Prostate gland (tissue), 2 donors: ENCODE results near the gene ME3.

Source experiments
- POLR2AphosphoS5 ChIP-seq: sonication (generic); formaldehyde crosslinking; IDR thresholded peaks from one replicate; pipeline ENCODE4 v1.6.1; 2017; ENCODE audit warnings: antibody characterized with exemption
- TF ChIP-seq, protein P1 (sequence below), 4 experiments: fragments of 200-600 bp in 2 of 4; fragments of 450-650 bp in 2 of 4; sonication (generic) in 2 of 4; IDR thresholded peaks; 1 replicate in 3 of 4; 2 replicates in 1 of 4; pipeline ENCODE4 v1.5.1; 2016 to 2019; ENCODE audit warnings: antibody characterized with exemption in 4 of 4, mild to moderate bottlenecking in 2 of 4, moderate library complexity in 2 of 4

DNA sequence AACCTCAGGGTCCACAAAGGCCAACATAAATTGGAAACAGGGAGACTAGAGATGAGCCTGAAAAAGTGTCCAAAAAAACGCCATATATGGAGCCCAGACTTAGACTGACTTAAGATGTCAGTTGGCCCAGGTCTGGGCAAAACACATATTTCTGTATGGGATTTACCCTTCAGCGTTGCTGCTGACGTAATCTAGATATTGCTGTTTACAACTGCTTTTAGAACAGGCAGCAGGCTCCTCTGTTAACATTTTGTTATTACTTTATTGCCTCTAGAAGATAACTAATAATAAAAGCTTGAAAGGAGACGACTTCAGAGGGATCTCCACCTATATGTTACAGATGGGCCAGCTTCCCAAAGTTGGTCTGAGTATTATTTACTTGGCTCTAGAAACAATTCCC lies 8.7 kb downstream of the ME3 start:
- no peak for TF ChIP-seq POLR2AphosphoS5
- TF ChIP-seq, protein P1, sequence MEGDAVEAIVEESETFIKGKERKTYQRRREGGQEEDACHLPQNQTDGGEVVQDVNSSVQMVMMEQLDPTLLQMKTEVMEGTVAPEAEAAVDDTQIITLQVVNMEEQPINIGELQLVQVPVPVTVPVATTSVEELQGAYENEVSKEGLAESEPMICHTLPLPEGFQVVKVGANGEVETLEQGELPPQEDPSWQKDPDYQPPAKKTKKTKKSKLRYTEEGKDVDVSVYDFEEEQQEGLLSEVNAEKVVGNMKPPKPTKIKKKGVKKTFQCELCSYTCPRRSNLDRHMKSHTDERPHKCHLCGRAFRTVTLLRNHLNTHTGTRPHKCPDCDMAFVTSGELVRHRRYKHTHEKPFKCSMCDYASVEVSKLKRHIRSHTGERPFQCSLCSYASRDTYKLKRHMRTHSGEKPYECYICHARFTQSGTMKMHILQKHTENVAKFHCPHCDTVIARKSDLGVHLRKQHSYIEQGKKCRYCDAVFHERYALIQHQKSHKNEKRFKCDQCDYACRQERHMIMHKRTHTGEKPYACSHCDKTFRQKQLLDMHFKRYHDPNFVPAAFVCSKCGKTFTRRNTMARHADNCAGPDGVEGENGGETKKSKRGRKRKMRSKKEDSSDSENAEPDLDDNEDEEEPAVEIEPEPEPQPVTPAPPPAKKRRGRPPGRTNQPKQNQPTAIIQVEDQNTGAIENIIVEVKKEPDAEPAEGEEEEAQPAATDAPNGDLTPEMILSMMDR (IDR thresholded peaks at IDR 0.05) = no peak
